ENCODE results near the gene STX7.

DNA sequence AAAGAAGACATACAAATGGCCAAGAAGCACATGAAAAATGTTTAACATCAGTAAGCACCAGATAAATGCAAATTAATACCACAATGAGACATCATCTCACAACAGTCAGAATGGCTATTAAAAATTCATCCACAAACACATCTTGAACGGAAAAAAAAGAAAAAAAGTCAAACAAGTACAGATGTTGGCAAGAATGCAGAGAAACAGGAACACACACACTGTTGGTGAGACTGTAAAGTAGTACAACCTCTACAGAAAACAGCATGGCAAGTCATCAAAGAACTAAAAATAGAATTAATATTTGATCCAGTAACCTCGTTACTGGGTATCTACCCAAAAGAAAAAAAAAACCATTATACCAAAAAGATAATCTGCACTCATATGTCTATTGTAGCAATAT, 6.5 kb downstream of the STX7 start:
- TF ChIP-seq, protein P1, sequence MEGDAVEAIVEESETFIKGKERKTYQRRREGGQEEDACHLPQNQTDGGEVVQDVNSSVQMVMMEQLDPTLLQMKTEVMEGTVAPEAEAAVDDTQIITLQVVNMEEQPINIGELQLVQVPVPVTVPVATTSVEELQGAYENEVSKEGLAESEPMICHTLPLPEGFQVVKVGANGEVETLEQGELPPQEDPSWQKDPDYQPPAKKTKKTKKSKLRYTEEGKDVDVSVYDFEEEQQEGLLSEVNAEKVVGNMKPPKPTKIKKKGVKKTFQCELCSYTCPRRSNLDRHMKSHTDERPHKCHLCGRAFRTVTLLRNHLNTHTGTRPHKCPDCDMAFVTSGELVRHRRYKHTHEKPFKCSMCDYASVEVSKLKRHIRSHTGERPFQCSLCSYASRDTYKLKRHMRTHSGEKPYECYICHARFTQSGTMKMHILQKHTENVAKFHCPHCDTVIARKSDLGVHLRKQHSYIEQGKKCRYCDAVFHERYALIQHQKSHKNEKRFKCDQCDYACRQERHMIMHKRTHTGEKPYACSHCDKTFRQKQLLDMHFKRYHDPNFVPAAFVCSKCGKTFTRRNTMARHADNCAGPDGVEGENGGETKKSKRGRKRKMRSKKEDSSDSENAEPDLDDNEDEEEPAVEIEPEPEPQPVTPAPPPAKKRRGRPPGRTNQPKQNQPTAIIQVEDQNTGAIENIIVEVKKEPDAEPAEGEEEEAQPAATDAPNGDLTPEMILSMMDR (IDR thresholded peaks at IDR 0.05; ENCODE audit: low read depth, low read length) = no peak
- no peak for TF ChIP-seq EZH2phosphoT487 (IDR thresholded peaks at IDR 0.05; ENCODE audit: low read depth)
